MM.1S (cell line): ENCODE measurements around the gene TMEM179.

Source experiments
- DNase-seq: peaks from one replicate; pipeline ENCODE4 v3.0.0-alpha.2; 2015
- H2AFZ ChIP-seq: fragments of 300-600 bp; sonication (generic); 2 replicates; pipeline ENCODE4 v1.6.0; 2016; ENCODE audit warnings: antibody characterized with exemption, low read length
- H3F3A ChIP-seq: fragments of 300-600 bp; sonication (generic); 2 replicates; pipeline ENCODE4 v1.6.1; 2016; ENCODE audit warnings: mild to moderate bottlenecking, antibody characterized with exemption, low read length, moderate library complexity, mixed read lengths; ENCODE audit not compliant: insufficient read depth
- H3K27ac ChIP-seq: fragments of 300-600 bp; sonication (generic); 2 replicates; pipeline ENCODE4 v1.5.1; 2016; ENCODE audit warnings: mild to moderate bottlenecking, low read length
- H3K27me3 ChIP-seq: fragments of 300-600 bp; sonication (generic); replicated peaks from 2 replicates; pipeline ENCODE4 v1.6.0; 2016; ENCODE audit warnings: low read length; ENCODE audit not compliant: insufficient read depth
- H3K36me3 ChIP-seq: fragments of 300-600 bp; sonication (generic); replicated peaks from 2 replicates; pipeline ENCODE4 v1.6.1; 2016; ENCODE audit warnings: mild to moderate bottlenecking, low read length, mixed read lengths; ENCODE audit not compliant: insufficient read depth
- H3K4me1 ChIP-seq: fragments of 300-600 bp; sonication (generic); 2 replicates; pipeline ENCODE4 v1.6.1; 2016; ENCODE audit warnings: low read length, mixed read lengths
- H3K4me2 ChIP-seq: fragments of 300-600 bp; sonication (generic); 2 replicates; pipeline ENCODE4 v1.6.0; 2016; ENCODE audit warnings: low read depth, low read length
- H3K4me3 ChIP-seq: fragments of 300-600 bp; sonication (generic); 2 replicates; pipeline ENCODE4 v1.5.1; 2016; ENCODE audit warnings: low read length, mixed read lengths
- H3K79me2 ChIP-seq: fragments of 300-600 bp; sonication (generic); 2 replicates; pipeline ENCODE4 v1.6.1; 2016; ENCODE audit warnings: mixed run types, low read length, mixed read lengths
- H3K9ac ChIP-seq: fragments of 300-600 bp; sonication (generic); 2 replicates; pipeline ENCODE4 v1.6.1; 2016; ENCODE audit warnings: low read length, mixed read lengths
- H3K9me2 ChIP-seq: fragments of 300-600 bp; sonication (generic); replicated peaks from 2 replicates; pipeline ENCODE4 v1.6.1; 2016; ENCODE audit warnings: mild to moderate bottlenecking, low read length, mixed read lengths; ENCODE audit not compliant: insufficient read depth
- H3K9me3 ChIP-seq: fragments of 300-600 bp; sonication (generic); replicated peaks from 2 replicates; pipeline ENCODE4 v1.6.1; 2016; ENCODE audit warnings: mild to moderate bottlenecking, low read length, mixed read lengths; ENCODE audit not compliant: insufficient read depth
- H4K20me1 ChIP-seq: fragments of 300-600 bp; sonication (generic); 2 replicates; pipeline ENCODE4 v1.6.1; 2016; ENCODE audit warnings: mild to moderate bottlenecking, low read length, moderate library complexity, mixed read lengths; ENCODE audit not compliant: insufficient read depth
- CTCF ChIP-seq: fragments of 300-600 bp; sonication (generic); IDR thresholded peaks from 2 replicates; pipeline ENCODE4 v1.5.1; 2016; ENCODE audit warnings: antibody characterized with exemption, low read length, mixed read lengths
- EZH2 ChIP-seq: fragments of 300-600 bp; sonication (generic); optimal IDR thresholded peaks from 2 replicates; pipeline ENCODE3; 2017; ENCODE audit warnings: low read depth, mild to moderate bottlenecking, antibody characterized with exemption, low read length, mixed read lengths
- EZH2phosphoT487 ChIP-seq: fragments of 300-600 bp; sonication (generic); IDR thresholded peaks from 2 replicates; pipeline ENCODE4 v1.6.1; 2018; ENCODE audit warnings: antibody characterized with exemption, low read length

The TMEM179 gene

DNA sequence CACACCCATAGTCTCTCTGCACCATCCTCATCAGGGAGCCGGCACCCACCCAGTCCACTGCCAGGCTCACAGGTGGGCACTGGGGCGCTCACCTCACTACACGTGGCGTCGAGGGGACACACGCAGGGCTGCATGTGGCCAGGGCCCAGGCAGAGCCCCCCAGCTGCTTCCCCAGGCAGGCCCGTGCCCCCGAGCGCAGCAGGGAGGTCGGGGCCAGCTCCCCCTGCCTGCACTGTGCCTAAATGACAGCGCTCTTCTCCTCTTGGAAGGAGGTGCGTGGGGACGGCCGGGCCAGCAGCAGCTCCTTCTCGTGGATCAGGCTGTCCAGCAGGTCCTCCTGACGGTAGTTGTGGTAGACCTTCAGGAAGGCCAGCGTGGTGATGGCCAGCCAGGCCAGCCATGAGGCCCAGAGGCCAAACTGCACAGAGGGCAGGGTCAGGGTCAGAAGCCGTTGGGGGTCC is 11.3 kb downstream of the TMEM179 start:
- H3K27ac ChIP-seq: no peak overlapping the region
- DNase-seq: no peak
- no peak overlapping the region for H3K9ac ChIP-seq

GRCh38 chr14:104592785-104593184 is 11.8 kb downstream of the TMEM179 start:
- no peak overlapping the region for H3K9ac ChIP-seq
- H3K4me3 ChIP-seq: no peak overlapping the region
- no peaks in the 10 kb centered on the region for H3K9me2 ChIP-seq
- no peaks in the 10 kb centered on the region for H3K36me3 ChIP-seq
- no peak overlapping the region for H2AFZ ChIP-seq
- no peaks in the 10 kb centered on the region for H3K4me1 ChIP-seq
- TF ChIP-seq EZH2phosphoT487 (no peak), EZH2 (no peak), CTCF (no peak)
- no peak overlapping the region for H3K4me2 ChIP-seq
- H3K27me3 ChIP-seq: peaks cover 28% of the 10 kb centered on the region
- DNase-seq: no peak
- no peaks in the 10 kb centered on the region for H3K79me2 ChIP-seq
- H3K27ac ChIP-seq: no peak overlapping the region
- no peaks in the 10 kb centered on the region for H3K9me3 ChIP-seq
- no peaks in the 10 kb centered on the region for H4K20me1 ChIP-seq
- H3F3A ChIP-seq: no peaks in the 10 kb centered on the region

More for the DNA sequence above, 11.3 kb downstream of the TMEM179 start:
- no peaks in the 10 kb centered on the region for H3K79me2 ChIP-seq
- no peak overlapping the region for H3K4me3 ChIP-seq
- no peak overlapping the region for H3K4me2 ChIP-seq
- H3K9me2 ChIP-seq: no peaks in the 10 kb centered on the region
- no peaks in the 10 kb centered on the region for H3F3A ChIP-seq
- no peaks in the 10 kb centered on the region for H3K9me3 ChIP-seq
- H3K4me1 ChIP-seq: no peaks in the 10 kb centered on the region
- H4K20me1 ChIP-seq: no peaks in the 10 kb centered on the region
- no peak for TF ChIP-seq EZH2
- no peak for TF ChIP-seq CTCF
- TF ChIP-seq EZH2phosphoT487: no peak
- peaks cover 23% of the 10 kb centered on the region for H3K27me3 ChIP-seq
- H2AFZ ChIP-seq: no peak overlapping the region
- H3K36me3 ChIP-seq: no peaks in the 10 kb centered on the region

DNA sequence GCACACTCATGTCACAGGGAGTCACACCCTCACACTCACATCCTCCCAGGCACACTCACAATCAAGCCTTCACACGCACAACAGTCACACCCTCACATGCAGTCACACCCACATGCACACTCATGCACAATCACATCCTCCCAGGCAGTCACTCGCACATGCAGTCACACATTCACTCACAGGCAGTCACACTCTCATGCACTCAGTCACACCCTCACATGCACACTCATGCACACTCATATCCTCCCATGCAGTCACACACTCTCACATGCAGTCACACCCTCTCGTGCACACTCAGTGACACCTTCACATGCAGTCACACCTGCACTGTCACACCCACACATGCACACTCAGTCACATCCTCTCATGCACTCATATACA is 12.3 kb downstream of the TMEM179 start:
- H3K27me3 ChIP-seq: peaks cover 31% of the 10 kb centered on the region

More for the DNA sequence above, 12.3 kb downstream of the TMEM179 start:
- Histone ChIP-seq H3K4me3 (no peak overlapping the region), H3K79me2 (no peaks in the 10 kb centered on the region), H3K4me1 (no peaks in the 10 kb centered on the region), H2AFZ (no peak overlapping the region), H3F3A (no peaks in the 10 kb centered on the region), H3K27ac (no peak overlapping the region), H3K4me2 (no peak overlapping the region), H3K9me3 (no peaks in the 10 kb centered on the region), H4K20me1 (no peaks in the 10 kb centered on the region), H3K9me2 (no peaks in the 10 kb centered on the region), H3K9ac (no peak overlapping the region), H3K36me3 (no peaks in the 10 kb centered on the region)
- DNase-seq: no peak
- TF ChIP-seq EZH2 (no peak), CTCF (no peak), EZH2phosphoT487 (no peak)
